HepG2 (cell line): Measurements from ENCODE around the gene DLG5. TPM values are rescaled to one million over a fixed set of nuclear protein-coding genes. Genes with fewer than 3 reads are reported as not detected.

Experiments used
- BCL6 ChIP-seq: IDR thresholded peaks from 2 replicates; pipeline ENCODE4 v1.6.1; 2016; ENCODE audit warnings: missing genetic modification reagents, missing compliant biosample characterization
- CEBPG ChIP-seq: IDR thresholded peaks from 2 replicates; pipeline ENCODE4 v1.6.1; 2016
- EHMT2 ChIP-seq: fragments of 200-600 bp; sonication (generic); IDR thresholded peaks from 2 replicates; pipeline ENCODE4 v1.7.0; 2017; ENCODE audit warnings: antibody characterized with exemption, low read depth, low read length, borderline replicate concordance
- FUBP1 ChIP-seq: sonication (generic); formaldehyde crosslinking; IDR thresholded peaks from 2 replicates; pipeline ENCODE4 v1.5.1; 2020; ENCODE audit warnings: missing genetic modification reagents, mild to moderate bottlenecking, borderline replicate concordance
- GATAD1 ChIP-seq: IDR thresholded peaks from 2 replicates; pipeline ENCODE4 v1.6.1; 2016; ENCODE audit warnings: missing genetic modification reagents, missing compliant biosample characterization
- HMG20B ChIP-seq: conservative IDR thresholded peaks from 2 replicates; pipeline ENCODE4 v1.6.1; 2016; ENCODE audit warnings: missing genetic modification reagents, missing compliant biosample characterization
- MAZ ChIP-seq, 2 experiments: sonication (generic) in 1 of 2; formaldehyde crosslinking in 1 of 2; IDR thresholded peaks; 2 replicates each; pipeline versions ENCODE4 v1.5.0 to v1.6.1; 2012 to 2020; ENCODE audit warnings: low read depth in 2 of 2, mild to moderate bottlenecking in 2 of 2, borderline replicate concordance in 1 of 2, improper control_type of control experiment in 1 of 2, low read length in 1 of 2, missing genetic modification reagents in 1 of 2, moderate library complexity in 1 of 2
- POGK ChIP-seq: sonication (generic); formaldehyde crosslinking; conservative IDR thresholded peaks from 2 replicates; pipeline ENCODE4 v1.8.0; 2022; ENCODE audit warnings: mild to moderate bottlenecking, moderate library complexity, missing genetic modification reagents
- SKI ChIP-seq: fragments of 450-650 bp; IDR thresholded peaks from one replicate; pipeline ENCODE4 v1.6.1; 2018; ENCODE audit warnings: mild to moderate bottlenecking; ENCODE audit not compliant: partially characterized antibody
- SOX5 ChIP-seq: IDR thresholded peaks from 2 replicates; pipeline ENCODE4 v1.6.1; 2016; ENCODE audit warnings: borderline replicate concordance
- SRY ChIP-seq: sonication (generic); formaldehyde crosslinking; IDR thresholded peaks from 2 replicates; pipeline ENCODE4 v1.8.0; 2022; ENCODE audit warnings: mild to moderate bottlenecking, missing genetic modification reagents
- THYN1 ChIP-seq: sonication (generic); formaldehyde crosslinking; IDR thresholded peaks from 2 replicates; pipeline ENCODE4 v1.8.1; 2023; ENCODE audit warnings: low read depth, mild to moderate bottlenecking, moderate library complexity, missing genetic modification reagents, borderline replicate concordance
- TRAFD1 ChIP-seq: sonication (generic); formaldehyde crosslinking; IDR thresholded peaks from 2 replicates; pipeline ENCODE4 v1.5.1; 2020; ENCODE audit warnings: missing genetic modification reagents, mild to moderate bottlenecking, borderline replicate concordance
- ZKSCAN8 ChIP-seq: IDR thresholded peaks from 2 replicates; pipeline ENCODE4 v1.6.1; 2016; ENCODE audit warnings: borderline replicate concordance, missing genetic modification reagents, missing compliant biosample characterization
- ZNF281 ChIP-seq: sonication (generic); formaldehyde crosslinking; IDR thresholded peaks from 2 replicates; pipeline ENCODE4 v1.4.0; 2020; ENCODE audit warnings: missing genetic modification reagents, borderline replicate concordance
- ZNF468 ChIP-seq: sonication (generic); formaldehyde crosslinking; IDR thresholded peaks from 2 replicates; pipeline ENCODE4 v1.8.0; 2022; ENCODE audit warnings: mild to moderate bottlenecking, moderate library complexity, missing genetic modification reagents
- ZNF644 ChIP-seq: IDR thresholded peaks from 2 replicates; pipeline ENCODE4 v1.6.1; 2016; ENCODE audit warnings: low read depth
- ZNF75D ChIP-seq: sonication (generic); formaldehyde crosslinking; IDR thresholded peaks from 2 replicates; pipeline ENCODE4 v1.8.1; 2023; ENCODE audit warnings: missing genetic modification reagents, mild to moderate bottlenecking, borderline replicate concordance
- polyA plus RNA-seq, 8 experiments: library from polyadenylated mRNA; depleted of rRNA in 3 of 8; stranded (reverse) in 7 of 8; unstranded in 1 of 8; fragments of >200 nt; fragmentation: Illumina TruSeq in 4 of 8; extraction: Trizol in 4 of 8; gene quantifications; 2 replicates each; pipeline versions ENCODE4 v1.2.1 to v1.2.3, GENCODE V29; 2011 to 2016; ENCODE audit warnings: low read depth in 4 of 8, missing spikeins in 1 of 8, mixed read lengths in 1 of 8; ENCODE audit not compliant: insufficient read depth in 1 of 8
- total RNA-seq, 5 experiments: library from RNA; depleted of rRNA; stranded (reverse); fragments of >200 nt; fragmentation: Illumina TruSeq; extraction: Trizol; gene quantifications; 2 replicates each; pipeline ENCODE4 v1.2.3, GENCODE V29; 2016; ENCODE audit warnings: low read depth in 1 of 5
- TF ChIP-seq, protein P1 (sequence below): sonication (generic); formaldehyde crosslinking; IDR thresholded peaks from 2 replicates; pipeline ENCODE4 v1.4.0; 2020; ENCODE audit warnings: mild to moderate bottlenecking, missing genetic modification reagents
- TF ChIP-seq, protein P2 (sequence below): IDR thresholded peaks from 2 replicates; pipeline ENCODE4 v1.6.1; 2016; ENCODE audit warnings: low read depth, borderline replicate concordance

DLG5 gene
- total and polyA plus RNA-seq, 2 of the 13 experiments (the other 11 are each of a cell fraction or from before 2014, with no cell fraction given), result 15.5 to 18.2 TPM

- no peak for TF ChIP-seq THYN1 (CRISPR knock-in tag)
- TF ChIP-seq, protein P1, sequence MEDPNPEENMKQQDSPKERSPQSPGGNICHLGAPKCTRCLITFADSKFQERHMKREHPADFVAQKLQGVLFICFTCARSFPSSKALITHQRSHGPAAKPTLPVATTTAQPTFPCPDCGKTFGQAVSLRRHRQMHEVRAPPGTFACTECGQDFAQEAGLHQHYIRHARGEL (CRISPR knock-in tag), result no peak
- no peak for TF ChIP-seq MAZ (IDR thresholded peaks at IDR 0.05; ENCODE audit: borderline replicate concordance, low read depth, low read length)
- no peak for TF ChIP-seq MAZ (CRISPR knock-in tag; IDR thresholded peaks at IDR 0.05; ENCODE audit: low read depth)
- no peak for TF ChIP-seq GATAD1
- TF ChIP-seq, protein P2, sequence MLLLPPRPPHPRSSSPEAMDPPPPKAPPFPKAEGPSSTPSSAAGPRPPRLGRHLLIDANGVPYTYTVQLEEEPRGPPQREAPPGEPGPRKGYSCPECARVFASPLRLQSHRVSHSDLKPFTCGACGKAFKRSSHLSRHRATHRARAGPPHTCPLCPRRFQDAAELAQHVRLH (CRISPR knock-in tag), result no peak
- 0 out of 2 replicates have a peak, but pooled peaks have one; percentile 35 for TF ChIP-seq ZNF644 (CRISPR knock-in tag)
- no peak for TF ChIP-seq CEBPG
- TF ChIP-seq SKI, result no peak
- TF ChIP-seq ZNF468, result no peak
- TF ChIP-seq SRY (CRISPR knock-in tag), result no peak
- TF ChIP-seq TRAFD1 (CRISPR knock-in tag), result no peak
- TF ChIP-seq BCL6 (CRISPR knock-in tag), result peak; percentile 99
- no peak for TF ChIP-seq POGK (CRISPR knock-in tag)
- TF ChIP-seq ZNF281 (CRISPR knock-in tag), result no peak
- no peak for TF ChIP-seq EHMT2
- no peak for TF ChIP-seq HMG20B (CRISPR knock-in tag)
- no peak for TF ChIP-seq FUBP1
- no peak for TF ChIP-seq SOX5 (CRISPR knock-in tag)
- no peak for TF ChIP-seq ZKSCAN8 (CRISPR knock-in tag)
- TF ChIP-seq ZNF75D (CRISPR knock-in tag), result no peak
These were observed 24.4 kb downstream of the DLG5 start (continued) for GRCh38 chr10:77902159-77902558.
